K562 (cell line): ENCODE results near the gene BTG2.
A peak's percentile ranks its signal among the peaks of the same experiment; 100 is the strongest.

Source experiments
- FOSL1 ChIP-seq: fragments of 200-800 bp; sonication (Bioruptor generic); conservative IDR thresholded peaks from 2 replicates; pipeline ENCODE4 v1.6.1; 2016; ENCODE audit warnings: missing genetic modification characterization, missing compliant biosample characterization
- LEF1 ChIP-seq: fragments of 450-650 bp; IDR thresholded peaks from 2 replicates; pipeline ENCODE4 v1.6.1; 2016; ENCODE audit warnings: mild to moderate bottlenecking

GRCh38 chr1:203325026-203325417 lies 19.7 kb downstream of the BTG2 start:
- TF ChIP-seq FOSL1 (tag) = peak; percentile 27; the same call in 1 of the 2 replicates
- no peak for TF ChIP-seq LEF1
